ENCODE measurements around the gene FRMD4A. TPM values are rescaled to one million over a fixed set of nuclear protein-coding genes. Genes with fewer than 3 reads are reported as not detected.

Gene FRMD4A
- total RNA-seq, 1 donor from 2014 or later: 236 TPM

DNA sequence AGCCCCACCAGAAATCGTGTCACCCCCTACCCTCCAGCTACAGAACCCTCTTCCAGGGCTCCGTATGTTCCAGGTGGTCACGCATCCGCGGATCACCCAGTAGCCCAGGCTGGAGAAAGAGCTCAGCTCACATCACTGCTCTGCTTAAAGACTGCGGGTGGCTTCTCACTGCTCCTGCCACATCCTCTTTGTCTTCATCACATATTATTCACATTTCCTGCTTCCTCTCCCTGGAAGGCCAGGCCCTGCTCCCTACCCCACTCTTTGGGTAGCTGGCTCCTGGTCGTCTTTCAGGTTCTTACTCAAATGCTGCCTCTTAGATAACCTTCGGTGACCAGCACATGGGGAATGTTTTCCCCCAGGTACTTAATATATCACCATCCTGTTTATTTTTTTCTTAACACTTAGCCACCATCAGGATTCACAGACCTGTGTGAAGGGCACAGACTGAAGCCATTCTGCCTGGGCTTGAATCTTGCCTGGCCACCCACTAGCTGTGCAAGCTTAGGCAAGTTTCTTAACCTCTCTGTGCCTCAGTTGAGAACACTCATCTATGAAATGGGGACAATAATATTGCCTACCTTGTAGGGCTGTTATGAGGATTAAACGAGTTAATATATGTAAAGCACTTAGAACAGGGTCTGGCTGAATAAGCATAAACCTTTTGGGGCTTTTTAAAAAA lies 436.2 kb downstream of the FRMD4A start:
- Mint-ChIP-seq H3K36me3 (ENCODE audit: unreplicated experiment) (peaks cover 22% of the 10 kb centered on the region), H3K4me1 (ENCODE audit: unreplicated experiment) (peaks cover 40% of the 10 kb centered on the region), H3K4me3 (ENCODE audit: unreplicated experiment) (no peak overlapping the region), H3K9me3 (ENCODE audit: unreplicated experiment) (peaks cover 4% of the 10 kb centered on the region), H3K27me3 (ENCODE audit: unreplicated experiment) (no peaks in the 10 kb centered on the region), H3K27ac (ENCODE audit: unreplicated experiment) (peak overlapping the region; percentile 48)
- no peak for DNase-seq (ENCODE audit: extremely low spot score, unreplicated experiment)
- TF ChIP-seq, protein P1, sequence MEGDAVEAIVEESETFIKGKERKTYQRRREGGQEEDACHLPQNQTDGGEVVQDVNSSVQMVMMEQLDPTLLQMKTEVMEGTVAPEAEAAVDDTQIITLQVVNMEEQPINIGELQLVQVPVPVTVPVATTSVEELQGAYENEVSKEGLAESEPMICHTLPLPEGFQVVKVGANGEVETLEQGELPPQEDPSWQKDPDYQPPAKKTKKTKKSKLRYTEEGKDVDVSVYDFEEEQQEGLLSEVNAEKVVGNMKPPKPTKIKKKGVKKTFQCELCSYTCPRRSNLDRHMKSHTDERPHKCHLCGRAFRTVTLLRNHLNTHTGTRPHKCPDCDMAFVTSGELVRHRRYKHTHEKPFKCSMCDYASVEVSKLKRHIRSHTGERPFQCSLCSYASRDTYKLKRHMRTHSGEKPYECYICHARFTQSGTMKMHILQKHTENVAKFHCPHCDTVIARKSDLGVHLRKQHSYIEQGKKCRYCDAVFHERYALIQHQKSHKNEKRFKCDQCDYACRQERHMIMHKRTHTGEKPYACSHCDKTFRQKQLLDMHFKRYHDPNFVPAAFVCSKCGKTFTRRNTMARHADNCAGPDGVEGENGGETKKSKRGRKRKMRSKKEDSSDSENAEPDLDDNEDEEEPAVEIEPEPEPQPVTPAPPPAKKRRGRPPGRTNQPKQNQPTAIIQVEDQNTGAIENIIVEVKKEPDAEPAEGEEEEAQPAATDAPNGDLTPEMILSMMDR (IDR thresholded peaks at IDR 0.05): no peak

DNA sequence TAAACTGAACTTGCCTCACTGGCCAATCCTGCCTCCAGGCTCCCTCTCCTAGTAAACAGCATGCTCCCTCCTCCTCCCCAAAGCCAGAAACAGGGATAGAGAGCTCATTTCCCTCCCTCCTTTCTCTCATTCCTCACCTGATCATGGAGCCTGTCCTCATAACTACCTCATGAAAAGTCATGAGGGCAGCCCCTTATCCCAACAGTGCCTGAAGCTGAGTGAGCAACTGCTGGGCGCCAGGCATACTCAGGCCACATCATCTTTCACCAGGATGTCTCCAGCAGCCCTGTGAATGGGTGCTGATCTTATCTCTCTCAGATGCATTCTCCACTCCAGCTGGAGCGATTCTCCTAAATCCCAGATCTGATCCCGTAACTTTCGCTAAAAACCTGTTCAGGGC lies 436.8 kb downstream of the FRMD4A start:
- H3K9me3 Mint-ChIP-seq (ENCODE audit: unreplicated experiment): peaks cover 4% of the 10 kb centered on the region
- H3K36me3 Mint-ChIP-seq (ENCODE audit: unreplicated experiment): peaks cover 19% of the 10 kb centered on the region
- DNase-seq (ENCODE audit: extremely low spot score, unreplicated experiment): no peak
- peaks cover 46% of the 10 kb centered on the region for H3K4me1 Mint-ChIP-seq (ENCODE audit: unreplicated experiment)
- H3K27me3 Mint-ChIP-seq (ENCODE audit: unreplicated experiment): no peaks in the 10 kb centered on the region
- peak overlapping the region; percentile 48 for H3K27ac Mint-ChIP-seq (ENCODE audit: unreplicated experiment)
- TF ChIP-seq, protein P1 (IDR thresholded peaks at IDR 0.05): no peak
- peak overlapping the region; percentile 11 for H3K4me3 Mint-ChIP-seq (ENCODE audit: unreplicated experiment)

DNA sequence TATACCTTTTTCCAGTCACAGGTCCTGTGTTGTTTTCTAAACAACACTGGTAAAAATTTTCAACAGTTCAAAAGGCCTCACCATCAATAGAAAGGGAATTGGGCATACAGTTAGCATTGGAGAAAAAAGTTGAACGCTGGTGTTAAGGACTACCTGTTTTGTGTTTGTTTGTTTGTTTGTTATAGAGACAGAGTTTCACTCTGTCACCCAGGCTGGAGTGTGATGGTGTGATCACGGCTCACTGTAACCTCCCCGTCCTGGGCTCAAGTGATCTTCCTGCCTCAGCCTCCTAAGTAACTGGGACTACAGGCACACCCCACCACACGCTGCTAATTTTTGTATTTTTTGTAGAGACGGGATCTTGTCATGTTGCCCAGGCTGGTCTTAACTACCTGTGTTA lies 437.9 kb downstream of the FRMD4A start:
- H3K4me1 Mint-ChIP-seq (ENCODE audit: unreplicated experiment): peaks cover 57% of the 10 kb centered on the region
- peak overlapping the region; percentile 75 for H3K4me3 Mint-ChIP-seq (ENCODE audit: unreplicated experiment)
- H3K9me3 Mint-ChIP-seq (ENCODE audit: unreplicated experiment): peaks cover 4% of the 10 kb centered on the region
- no peak for DNase-seq (ENCODE audit: extremely low spot score, unreplicated experiment)
- peaks cover 16% of the 10 kb centered on the region for H3K36me3 Mint-ChIP-seq (ENCODE audit: unreplicated experiment)
- no peaks in the 10 kb centered on the region for H3K27me3 Mint-ChIP-seq (ENCODE audit: unreplicated experiment)
- peak overlapping the region; percentile 96 for H3K27ac Mint-ChIP-seq (ENCODE audit: unreplicated experiment)
- TF ChIP-seq, protein P1 (IDR thresholded peaks at IDR 0.05): no peak

DNA sequence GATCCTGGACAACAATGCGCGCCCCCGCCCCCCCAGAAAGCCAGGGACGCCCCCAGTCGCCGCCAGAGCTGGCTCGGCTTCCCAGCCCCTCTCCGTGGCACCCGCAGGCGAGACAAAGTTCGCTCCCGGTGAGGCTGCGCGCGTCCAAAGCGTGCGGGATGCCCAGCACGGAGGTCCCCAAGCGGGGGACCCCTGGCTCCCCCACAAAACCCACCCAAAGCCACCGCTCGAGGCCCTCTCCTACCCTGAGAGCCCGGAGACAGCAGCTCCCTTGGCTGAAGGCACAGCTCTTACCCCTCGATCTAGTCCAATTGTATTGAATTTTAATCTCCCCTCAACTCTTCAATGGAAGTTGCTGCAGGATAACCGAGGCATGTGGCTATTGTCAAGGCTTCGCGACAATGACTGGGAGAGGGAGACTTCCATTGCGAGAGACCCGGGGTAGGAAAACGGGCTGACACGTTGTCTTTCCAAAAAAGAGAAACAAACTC lies 438.7 kb downstream of the FRMD4A start:
- H3K27me3 Mint-ChIP-seq (ENCODE audit: unreplicated experiment): no peaks in the 10 kb centered on the region
- peaks cover 13% of the 10 kb centered on the region for H3K36me3 Mint-ChIP-seq (ENCODE audit: unreplicated experiment)
- peak overlapping the region; percentile 75 for H3K4me3 Mint-ChIP-seq (ENCODE audit: unreplicated experiment)
- peak overlapping the region; percentile 96 for H3K27ac Mint-ChIP-seq (ENCODE audit: unreplicated experiment)
- peaks cover 4% of the 10 kb centered on the region for H3K9me3 Mint-ChIP-seq (ENCODE audit: unreplicated experiment)
- no peak for DNase-seq (ENCODE audit: extremely low spot score, unreplicated experiment)
- peaks cover 64% of the 10 kb centered on the region for H3K4me1 Mint-ChIP-seq (ENCODE audit: unreplicated experiment)
- TF ChIP-seq, protein P1 (IDR thresholded peaks at IDR 0.05): no peak

DNA sequence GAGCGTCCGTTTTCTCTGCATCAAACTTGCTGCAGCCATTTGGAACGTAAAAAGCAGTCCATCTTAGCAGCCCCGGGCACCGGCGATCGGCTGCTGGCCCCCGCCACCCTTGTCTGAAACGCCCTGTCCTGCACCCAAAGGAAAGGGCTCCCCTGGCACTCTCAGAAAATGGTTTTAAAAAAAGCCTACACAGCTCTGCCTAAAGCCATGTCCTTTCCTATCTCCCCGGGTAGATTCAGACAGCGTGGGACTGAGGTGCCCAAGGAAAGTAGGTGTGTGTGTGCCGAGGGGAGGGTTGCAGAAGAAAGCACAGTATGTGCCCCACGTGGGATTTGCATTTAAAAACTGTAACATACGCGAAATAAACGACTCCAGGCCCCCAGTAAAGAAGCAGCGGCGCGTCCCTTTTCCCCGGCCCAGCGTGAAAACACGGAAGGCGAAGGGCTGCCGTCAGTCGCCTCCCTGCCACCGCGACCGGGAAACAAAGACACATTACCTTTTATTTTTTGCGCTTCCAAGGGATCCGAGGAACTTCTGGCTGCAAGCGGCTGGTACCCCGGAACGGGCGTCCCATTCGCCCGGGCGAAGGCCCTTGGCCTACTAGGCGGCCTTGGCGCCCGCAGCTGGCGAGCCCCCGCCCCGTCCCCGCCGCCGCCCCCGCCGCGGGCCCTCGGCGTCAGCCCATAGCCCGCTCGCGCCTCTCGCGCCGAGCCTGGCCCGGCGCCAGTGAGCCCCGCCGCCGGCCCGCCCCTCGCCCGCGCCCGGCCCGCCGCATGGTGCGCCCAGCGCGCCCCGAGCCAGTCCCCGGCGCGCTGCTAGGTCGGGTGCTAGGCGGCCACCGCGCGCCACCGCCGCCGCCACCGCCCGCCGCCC lies 439.4 kb downstream of the FRMD4A start:
- Mint-ChIP-seq H3K36me3 (ENCODE audit: unreplicated experiment) (peaks cover 15% of the 10 kb centered on the region), H3K27ac (ENCODE audit: unreplicated experiment) (peak overlapping the region; percentile 87), H3K4me3 (ENCODE audit: unreplicated experiment) (peak overlapping the region; percentile 76), H3K9me3 (ENCODE audit: unreplicated experiment) (peaks cover 4% of the 10 kb centered on the region), H3K27me3 (ENCODE audit: unreplicated experiment) (no peaks in the 10 kb centered on the region), H3K4me1 (ENCODE audit: unreplicated experiment) (peaks cover 70% of the 10 kb centered on the region)
- TF ChIP-seq, protein P1 (IDR thresholded peaks at IDR 0.05): no peak
- DNase-seq (ENCODE audit: extremely low spot score, unreplicated experiment): no peak

Data from osteocyte (in vitro differentiated cells).